GM19324 (cell line): Measurements from ENCODE around the gene MORC2.

ENCODE experiments used
- ATAC-seq: cut with Tn5 transposase; IDR thresholded peaks from one replicate; pipeline ENCODE4 v1.9.1; 2021; ENCODE audit warnings: mild to moderate bottlenecking, moderate library complexity; ENCODE audit not compliant: unreplicated experiment, low FRiP score

MORC2 gene

GRCh38 chr22:30922151-30922611 lies 46.4 kb downstream of the MORC2 start:
- ATAC-seq: no peak

GRCh38 chr22:30921108-30921507 lies 47.5 kb downstream of the MORC2 start:
- ATAC-seq: no peak

GRCh38 chr22:30920407-30920806 lies 48.2 kb downstream of the MORC2 start:
- no peak for ATAC-seq

GRCh38 chr22:30919973-30920372 lies 48.6 kb downstream of the MORC2 start:
- ATAC-seq: no peak

GRCh38 chr22:30918761-30919160 lies 49.8 kb downstream of the MORC2 start:
- no peak for ATAC-seq

- ATAC-seq: no peak
Measured at GRCh38 chr22:30910358-30910757, 58.2 kb downstream of the MORC2 start.

GRCh38 chr22:30909306-30909705 lies 59.3 kb downstream of the MORC2 start:
- ATAC-seq: no peak

- ATAC-seq: no peak
Measured at GRCh38 chr22:30908051-30908461, 60.5 kb downstream of the MORC2 start.

- ATAC-seq: no peak
Measured at GRCh38 chr22:30906946-30907345, 61.6 kb downstream of the MORC2 start.

- no peak for ATAC-seq
Measured at GRCh38 chr22:30906411-30906810, 62.2 kb downstream of the MORC2 start.

- ATAC-seq: no peak
Measured at GRCh38 chr22:30905696-30906341, 62.8 kb downstream of the MORC2 start.

- ATAC-seq: no peak
Measured at GRCh38 chr22:30903876-30904460, 64.6 kb downstream of the MORC2 start.

- ATAC-seq: no peak
Measured at GRCh38 chr22:30902496-30903357, 65.8 kb downstream of the MORC2 start.

- ATAC-seq: no peak
Measured at GRCh38 chr22:30894371-30894740, 74.2 kb downstream of the MORC2 start.

GRCh38 chr22:30893434-30894370 lies 74.9 kb downstream of the MORC2 start:
- no peak for ATAC-seq

GRCh38 chr22:30892731-30893221 lies 75.8 kb downstream of the MORC2 start:
- no peak for ATAC-seq

- no peak for ATAC-seq
Measured at GRCh38 chr22:30892286-30892685, 76.3 kb downstream of the MORC2 start.

GRCh38 chr22:30891781-30892180 lies 76.8 kb downstream of the MORC2 start:
- no peak for ATAC-seq

GRCh38 chr22:30891443-30891755 lies 77.2 kb downstream of the MORC2 start:
- ATAC-seq: no peak

- no peak for ATAC-seq
Measured at GRCh38 chr22:30890686-30891442, 77.7 kb downstream of the MORC2 start.
